GM21367 (cell line): ENCODE results near the gene USE1.

Experiments
- ATAC-seq: cut with Tn5 transposase; IDR thresholded peaks from one replicate; pipeline ENCODE4 v1.9.1; 2021; ENCODE audit not compliant: unreplicated experiment

Gene USE1

DNA sequence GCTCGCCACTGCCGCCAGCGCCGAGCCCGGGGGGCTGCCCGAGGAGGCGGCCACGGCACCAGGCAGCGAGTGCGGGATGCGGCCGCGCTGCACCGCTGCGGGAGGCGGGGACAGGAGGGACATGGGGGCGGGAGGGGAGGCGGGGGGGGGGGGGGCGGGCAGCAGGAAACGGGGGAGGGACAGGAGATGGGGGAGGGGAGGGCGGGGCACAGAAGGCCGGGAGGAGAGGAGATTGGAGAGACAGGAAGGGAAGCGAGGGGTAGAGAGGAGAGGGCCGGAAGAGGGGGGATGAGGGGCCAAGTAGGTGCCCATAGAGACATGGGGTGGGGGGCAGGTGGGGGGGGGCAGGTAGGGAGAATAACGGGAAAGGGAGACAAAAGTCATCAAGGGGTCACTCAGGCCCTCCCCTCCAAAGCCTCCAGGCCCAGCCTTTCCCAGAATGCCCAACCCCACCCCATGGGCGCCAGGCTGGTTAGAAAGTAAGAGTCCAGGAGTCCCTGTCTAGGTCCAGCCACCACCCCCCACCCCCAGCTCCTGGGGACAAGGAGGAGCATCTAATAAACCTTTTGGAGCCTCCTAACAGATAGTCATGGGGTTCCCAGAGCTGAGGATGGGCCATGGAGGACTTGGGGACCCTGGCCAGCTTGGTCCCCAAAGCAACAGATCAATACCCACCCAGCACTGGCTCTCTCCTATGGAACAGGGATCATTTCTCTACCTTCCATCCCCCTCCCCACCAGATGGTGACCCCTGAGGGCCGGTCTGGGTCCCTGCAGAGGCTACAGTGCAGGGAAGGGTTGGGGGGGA is 21.0 kb downstream of the USE1 start:
- no peak for ATAC-seq

DNA sequence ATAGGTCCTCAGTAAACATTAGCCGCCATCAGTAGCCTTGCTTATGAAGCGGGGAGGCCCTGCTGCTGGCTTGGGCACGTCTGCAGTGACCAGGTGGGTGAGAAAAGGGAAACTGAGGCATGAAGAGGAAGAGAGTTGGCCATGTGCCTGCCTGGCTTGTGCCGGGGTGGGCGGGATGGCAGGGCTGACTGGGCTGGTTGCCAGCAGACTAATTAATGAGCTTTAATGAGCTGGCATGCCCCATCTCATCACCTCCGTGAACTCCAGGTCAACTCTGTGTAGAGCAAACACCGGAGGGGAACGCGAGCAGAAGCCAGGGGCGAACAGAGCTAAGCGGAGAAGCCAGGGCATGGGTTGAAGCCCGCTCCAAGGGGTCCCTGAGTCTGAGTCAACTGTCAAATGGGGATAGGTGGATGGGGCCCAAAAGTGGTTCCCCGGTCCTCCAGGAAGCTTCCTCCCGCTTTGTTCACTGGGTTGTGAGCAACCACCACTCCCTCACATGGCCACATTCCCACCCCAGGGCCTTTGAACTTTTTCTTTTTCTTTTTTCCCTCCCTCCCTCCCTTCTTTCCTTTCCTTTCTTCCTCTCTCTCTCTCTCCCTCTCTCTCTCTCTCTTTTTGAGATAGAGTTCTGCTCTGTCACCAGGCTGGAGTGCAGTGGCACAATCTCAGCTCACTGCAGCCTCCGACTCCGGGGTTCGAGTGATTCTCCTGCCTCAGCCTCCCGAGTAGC is 21.8 kb downstream of the USE1 start:
- no peak for ATAC-seq

GRCh38 chr19:17237747-17238706 is 22.9 kb downstream of the USE1 start:
- ATAC-seq: no peak

- no peak for ATAC-seq
Measured at GRCh38 chr19:17240062-17240752, 25.1 kb downstream of the USE1 start.

DNA sequence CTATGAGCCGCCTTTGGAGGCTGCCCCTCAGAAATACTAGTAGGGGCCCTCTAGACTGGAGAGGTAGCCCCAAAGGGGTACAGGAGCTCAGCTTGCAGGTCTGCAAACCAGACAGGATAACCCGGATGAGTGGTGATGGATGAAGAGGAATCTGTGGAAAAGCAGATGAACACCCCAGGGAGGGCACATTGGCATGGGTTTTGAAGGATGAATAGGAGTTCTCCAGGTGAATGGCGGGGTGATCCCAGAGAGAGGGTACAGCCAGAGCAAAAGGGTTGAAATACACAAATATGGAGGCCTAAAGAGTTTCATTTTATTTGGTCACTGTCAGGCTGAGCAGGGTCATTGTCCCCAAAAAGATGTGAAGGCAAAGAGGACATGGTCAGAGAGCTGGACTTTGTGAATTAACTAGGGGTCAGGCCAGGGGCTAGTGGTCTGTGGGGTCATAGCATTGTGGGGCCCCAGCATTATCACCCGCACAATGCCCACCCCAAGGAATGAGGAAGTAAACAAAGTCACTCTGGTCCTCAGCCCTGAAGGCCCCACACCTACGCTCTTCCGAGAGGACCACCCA is 25.8 kb downstream of the USE1 start:
- no peak for ATAC-seq

DNA sequence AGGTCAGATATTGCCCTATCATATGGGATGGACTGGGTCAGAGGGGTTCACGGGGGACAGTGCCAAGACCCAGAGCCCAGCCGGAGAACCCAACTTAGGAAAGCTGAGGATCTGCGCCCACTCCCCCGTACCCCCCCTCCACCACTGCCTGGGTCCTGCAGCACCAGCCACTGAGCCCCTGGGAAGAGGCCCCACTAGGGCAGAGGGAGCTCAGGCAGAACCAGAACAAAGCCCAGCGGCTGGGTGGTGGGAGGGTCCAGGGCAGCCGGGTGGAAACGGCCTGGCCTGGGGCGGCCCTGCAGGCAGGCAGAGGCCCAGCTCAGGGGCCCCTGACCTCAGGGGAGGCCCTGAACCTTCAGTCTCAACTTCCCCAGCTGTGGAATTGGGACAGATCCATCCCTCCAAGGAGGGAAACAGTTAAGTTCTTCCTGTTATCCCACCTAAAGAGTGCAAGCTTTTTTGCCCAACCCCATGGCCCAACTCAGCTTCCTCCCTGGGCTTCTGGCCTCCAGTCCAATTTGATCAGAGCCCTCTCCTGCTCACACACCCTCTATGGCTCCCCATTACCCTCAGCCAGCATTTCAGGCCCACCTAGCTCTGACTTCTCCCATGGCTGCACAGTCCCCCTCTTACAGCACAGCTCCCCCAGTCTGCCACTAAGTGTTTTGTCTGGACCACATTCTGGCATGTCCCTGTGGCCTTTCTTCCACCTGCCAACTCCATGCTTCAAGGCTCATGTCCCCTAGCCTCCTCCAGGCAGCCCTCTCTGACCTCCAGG is 27.5 kb downstream of the USE1 start:
- no peak for ATAC-seq

- ATAC-seq: no peak
Measured at GRCh38 chr19:17243211-17243829, 28.2 kb downstream of the USE1 start.

DNA sequence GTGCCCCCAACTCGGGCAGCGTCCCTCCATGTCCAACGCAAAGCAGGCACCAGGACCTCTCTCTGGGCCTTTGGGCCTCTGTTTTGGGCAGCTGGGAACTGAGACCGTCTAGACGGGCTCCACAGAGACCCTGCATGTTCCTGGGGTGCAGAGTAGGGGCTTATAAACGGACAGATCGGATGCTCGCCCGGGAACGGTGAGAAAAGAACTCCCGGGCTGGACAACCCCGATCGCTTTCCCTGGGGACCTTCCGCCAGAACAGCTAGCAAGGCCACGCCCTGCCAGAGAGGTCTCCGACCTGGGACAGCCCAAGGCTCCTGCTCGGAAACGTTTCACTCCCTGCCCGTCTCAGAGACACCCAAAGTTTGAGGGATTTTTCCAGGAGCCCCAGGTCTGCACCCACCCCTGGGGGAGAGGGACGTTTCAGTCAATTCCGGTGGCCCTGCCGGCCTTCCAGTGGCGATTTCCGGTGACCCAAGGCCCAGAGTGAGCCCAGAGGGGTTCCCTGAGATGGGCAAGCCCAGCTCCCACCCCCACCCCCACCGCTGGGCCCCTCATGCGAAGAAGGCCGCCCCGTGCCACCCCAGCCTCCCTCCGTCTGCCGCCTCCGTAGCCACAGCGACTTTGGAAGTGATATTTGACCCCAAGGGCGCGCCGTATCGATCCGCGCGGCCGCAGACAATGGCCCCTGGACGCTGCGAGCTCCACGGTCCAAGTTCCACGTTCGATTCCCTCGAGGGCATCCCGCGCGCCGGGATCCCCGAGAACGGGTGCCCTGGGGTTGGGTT is 28.9 kb downstream of the USE1 start:
- no peak for ATAC-seq

- ATAC-seq: no peak
Measured at GRCh38 chr19:17244618-17245534, 29.7 kb downstream of the USE1 start.

DNA sequence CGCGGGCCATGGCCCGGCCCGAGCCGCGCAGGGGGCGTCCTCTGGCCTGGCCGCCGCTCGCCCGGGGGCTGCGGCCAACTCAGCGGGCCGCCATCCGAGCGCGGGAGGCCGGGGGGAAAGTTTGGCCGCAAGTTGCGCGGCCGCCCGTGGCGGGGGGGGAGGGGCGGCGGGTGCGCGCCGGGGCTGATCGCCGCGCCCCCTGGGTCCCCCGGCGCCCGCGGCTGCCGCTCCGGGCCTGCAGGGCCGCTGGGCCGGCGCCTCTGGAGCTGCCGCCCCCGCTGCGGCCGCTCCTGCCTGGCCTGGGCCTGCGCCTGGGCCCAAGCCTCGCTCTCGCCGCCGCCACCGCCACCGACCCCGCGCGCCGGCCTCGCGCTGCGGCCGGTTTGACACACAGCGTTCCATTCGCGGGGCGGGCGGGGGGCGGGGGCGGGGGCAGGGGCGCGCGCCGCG is 30.4 kb downstream of the USE1 start, which contains the start of gene NR2F6:
Gene NR2F6 (minus strand): TSS at position 385 of the 450 bp plus-strand sequence. CDS start 699 bp downstream, outside the sequence.
- no peak for ATAC-seq

GRCh38 chr19:17246681-17247425 is 31.7 kb downstream of the USE1 start:
- ATAC-seq: no peak

DNA sequence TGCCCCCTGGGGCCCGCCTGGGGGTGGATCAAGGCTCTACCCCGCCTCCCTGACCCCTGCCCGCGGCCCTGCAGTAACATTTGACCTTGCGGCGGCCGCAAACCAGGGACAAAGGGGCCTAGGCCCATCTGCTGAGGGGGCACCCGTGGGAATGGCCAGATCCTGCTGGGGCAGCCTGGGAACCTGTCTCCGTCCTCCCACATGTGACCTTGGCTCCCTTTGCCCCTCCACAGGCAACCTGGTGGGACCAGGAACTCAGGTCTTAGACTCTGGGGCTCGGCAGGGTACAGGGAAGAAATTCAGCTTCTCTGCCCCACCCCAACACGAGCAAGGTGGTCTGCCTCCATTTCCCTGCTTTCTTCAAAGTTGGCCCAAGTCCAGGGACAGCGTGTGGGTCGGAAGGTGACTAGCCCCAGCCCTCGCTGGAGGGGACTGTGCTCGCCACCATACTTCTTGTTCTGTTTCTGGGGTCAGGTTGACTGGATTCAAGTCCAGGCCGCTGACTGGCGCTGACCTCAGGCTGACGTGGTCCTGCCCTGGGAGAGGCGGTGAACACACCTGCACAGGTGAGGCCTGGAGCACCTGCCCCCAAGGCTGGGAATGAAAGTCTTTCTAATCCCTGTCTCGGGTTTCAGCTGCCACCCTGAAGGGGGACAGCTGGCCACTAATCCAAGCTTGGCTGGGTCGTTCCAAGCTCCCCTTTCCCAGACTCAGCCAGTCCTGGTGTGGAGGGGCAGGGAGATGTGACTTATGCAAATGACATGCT is 33.0 kb downstream of the USE1 start:
- no peak for ATAC-seq

GRCh38 chr19:17249887-17250548 is 34.9 kb downstream of the USE1 start:
- no peak for ATAC-seq

GRCh38 chr19:17254636-17255035 is 39.5 kb downstream of the USE1 start:
- no peak for ATAC-seq

GRCh38 chr19:17255150-17255621 is 40.0 kb downstream of the USE1 start:
- ATAC-seq: no peak
